Stimulated activated CD4-positive, alpha-beta T cell treated with anti-CD3 and anti-CD28 coated beads, Interleukin-15, amount 100 ng/mL, for 24 hours (primary cell): Measurements from ENCODE around the gene MGAT5B.
"Not testable (repeated sequence)": the region's sequence is repeated elsewhere in the genome, so short reads cannot be mapped to it uniquely, and the experiment has no call there.

ENCODE experiments used
- DNase-seq: peaks from one replicate; pipeline ENCODE4 v3.0.0-alpha.2; 2020

MGAT5B gene

DNA sequence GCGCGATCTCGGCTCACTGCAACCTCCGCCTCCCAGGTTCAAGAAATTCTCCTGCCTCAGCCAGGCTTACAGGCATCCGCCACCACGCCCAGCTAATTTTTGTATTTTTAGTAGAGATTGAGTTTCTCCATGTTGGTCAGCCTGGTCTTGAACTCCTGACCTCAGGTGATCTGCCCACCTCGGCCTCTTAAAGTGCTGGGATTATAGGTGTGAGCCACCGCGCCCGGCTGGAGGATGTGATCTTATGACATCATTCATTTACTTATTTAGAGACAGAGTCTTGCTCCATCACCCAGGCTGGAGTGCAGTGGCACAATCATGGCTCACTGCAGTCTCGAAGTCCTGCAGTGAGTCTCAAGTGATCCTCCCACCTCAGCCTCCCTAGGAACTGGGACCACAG, 19.0 kb upstream of the MGAT5B start:
- DNase-seq = not testable (repeated sequence)

DNA sequence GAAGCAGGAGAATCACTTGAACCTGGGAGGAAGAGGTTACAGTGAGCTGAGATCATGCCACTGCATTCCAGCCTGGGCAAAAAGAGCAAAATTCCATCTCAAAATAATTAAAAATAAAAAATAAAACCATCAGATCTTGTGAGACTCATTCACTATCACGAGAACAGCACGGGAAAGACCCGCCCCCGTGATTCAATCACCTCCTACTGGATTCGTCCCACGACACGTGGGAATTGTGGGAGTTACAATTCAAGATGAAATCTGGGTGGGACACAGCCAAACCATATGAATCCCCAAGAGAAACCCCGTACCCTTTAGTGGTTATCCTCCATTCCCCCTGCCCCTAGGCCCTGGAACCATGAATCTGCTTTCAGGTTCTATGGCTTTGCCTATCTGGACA, 15.4 kb upstream of the MGAT5B start:
- no peak for DNase-seq

DNA sequence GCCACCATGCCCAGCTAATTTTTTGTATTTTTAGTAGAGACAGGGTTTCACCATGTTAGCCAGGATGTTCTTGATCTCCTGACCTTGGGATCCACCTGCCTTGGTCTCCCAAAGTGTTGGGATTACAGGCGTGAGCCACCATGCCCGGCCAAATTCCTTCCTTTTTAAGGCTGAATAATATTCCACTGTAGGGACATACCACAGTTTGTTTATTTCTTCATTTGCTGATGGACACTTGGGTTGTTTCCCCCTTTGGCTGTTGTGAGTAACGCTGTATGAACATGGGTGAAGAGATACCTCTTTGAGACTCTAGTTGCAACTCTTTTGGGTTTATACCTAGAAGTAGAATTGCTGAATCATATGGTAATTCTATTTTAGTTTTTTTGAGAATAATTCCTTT, 13.1 kb upstream of the MGAT5B start:
- DNase-seq = no peak

DNA sequence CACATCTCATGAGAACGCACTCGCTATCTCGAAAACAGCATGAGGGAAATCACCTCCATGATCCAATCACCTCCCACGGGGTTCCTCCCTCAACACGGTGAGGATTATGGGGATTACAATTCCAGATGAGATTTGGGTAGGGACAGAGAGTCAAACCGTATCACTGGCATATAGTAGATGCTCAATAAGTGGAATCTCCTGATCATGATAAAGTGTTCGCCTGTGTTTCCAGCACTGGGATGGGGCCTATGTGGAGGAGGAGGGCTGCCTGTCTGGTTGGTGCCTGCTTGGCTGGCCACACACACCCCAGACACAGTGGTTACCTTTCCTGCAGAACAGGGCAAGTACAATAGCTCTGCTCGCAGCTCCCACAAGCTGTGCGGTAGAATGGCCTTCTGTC, 6.1 kb upstream of the MGAT5B start:
- DNase-seq = no peak

- DNase-seq = no peak
Measured at GRCh38 chr17:76862494-76862893, 5.7 kb upstream of the MGAT5B start.

- no peak for DNase-seq
Measured at GRCh38 chr17:76864024-76864423, 4.2 kb upstream of the MGAT5B start.

DNA sequence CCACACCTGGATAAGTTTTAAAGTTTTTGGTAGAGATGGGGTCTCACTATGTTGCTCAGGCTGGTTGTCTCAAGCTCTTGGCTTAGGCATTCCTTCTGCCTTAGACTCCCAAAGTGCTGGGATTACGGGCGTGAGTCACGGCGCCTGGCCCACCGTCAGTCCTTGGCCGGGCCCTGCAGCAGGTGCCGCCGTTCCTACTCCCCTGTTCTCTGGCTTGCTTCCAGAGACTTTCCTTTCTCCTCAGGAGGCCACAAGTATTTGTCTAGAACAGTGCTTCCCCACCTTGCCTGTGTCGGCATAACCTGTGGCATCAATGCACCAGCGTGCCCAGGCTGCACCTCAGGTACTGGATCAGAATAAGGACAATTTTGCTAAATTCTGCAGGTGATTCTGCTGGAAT, 3.0 kb upstream of the MGAT5B start:
- no peak for DNase-seq

DNA sequence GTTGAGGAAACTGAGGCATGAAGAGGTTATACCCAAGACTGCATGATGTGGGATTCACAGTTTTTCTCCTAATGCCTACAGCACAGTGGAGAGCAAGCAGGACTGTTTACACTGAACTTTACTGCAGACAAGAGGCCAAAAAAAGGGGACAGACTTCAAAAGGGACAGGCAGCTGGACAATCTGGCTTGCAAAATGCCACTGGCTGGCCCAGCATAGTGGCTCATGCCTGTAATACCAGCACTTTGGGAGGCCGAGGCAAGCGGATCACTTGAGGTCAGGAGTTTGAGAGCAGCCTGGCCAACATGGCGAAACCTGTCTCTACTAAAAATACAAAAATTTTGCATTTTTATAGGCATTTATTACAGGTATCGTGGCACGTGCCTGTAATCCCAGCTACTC, 2.0 kb upstream of the MGAT5B start:
- no peak for DNase-seq

- no peak for DNase-seq
Measured at GRCh38 chr17:76866774-76867577, 1.2 kb upstream of the MGAT5B start.

DNA sequence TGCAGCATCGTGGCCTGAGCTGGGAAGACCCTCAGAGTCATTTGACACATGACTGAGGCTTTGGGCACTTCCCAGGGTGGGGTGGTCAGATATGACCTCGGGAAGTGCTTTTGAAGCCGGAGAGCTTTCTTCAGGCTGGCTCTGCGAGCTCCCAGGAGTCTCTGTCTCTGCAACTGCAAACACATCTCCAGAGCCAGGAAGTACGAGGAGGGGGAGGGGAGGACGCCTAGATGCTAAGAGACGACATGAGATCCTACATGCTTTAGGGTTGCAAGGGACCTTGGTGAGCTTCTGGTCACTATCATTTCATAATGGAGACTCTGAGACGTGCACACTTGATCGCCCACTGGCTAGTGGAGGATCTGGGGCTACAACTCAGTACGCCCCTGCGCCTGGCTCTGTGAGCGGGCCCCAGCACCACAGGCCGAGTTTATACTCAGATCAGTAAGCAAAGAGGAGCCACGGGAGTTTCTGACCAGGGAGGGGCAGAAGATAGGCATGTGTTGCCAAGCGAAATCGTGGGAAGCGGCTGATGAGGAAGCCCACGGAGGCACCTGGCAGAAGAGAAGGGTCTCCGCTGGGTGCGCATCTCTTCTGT, 527 bp upstream of the MGAT5B start:
- no peak for DNase-seq

- DNase-seq = peak; percentile 45
Measured at GRCh38 chr17:76868669-76869495, 678 bp downstream of the MGAT5B start.

GRCh38 chr17:76869496-76870376, 1.5 kb downstream of the MGAT5B start:
- DNase-seq = no peak

DNA sequence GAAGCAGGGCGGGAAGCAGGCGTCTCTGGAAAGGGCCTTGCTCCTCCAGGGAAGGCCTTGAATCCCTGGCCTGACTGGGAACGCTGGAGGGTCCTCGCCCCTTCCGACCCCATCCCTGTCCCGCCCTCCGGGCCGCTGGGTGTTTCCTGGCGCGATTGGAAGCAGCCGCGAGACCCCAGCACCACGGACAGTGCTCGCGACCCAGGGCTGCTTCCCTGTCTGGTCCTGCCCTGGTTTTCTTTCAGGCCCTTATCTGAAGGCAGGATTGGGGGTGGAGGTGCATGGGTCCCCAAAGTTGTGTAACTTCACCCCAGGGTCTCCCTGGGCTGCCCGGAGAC, 2.1 kb downstream of the MGAT5B start:
- DNase-seq = no peak

- no peak for DNase-seq
Measured at GRCh38 chr17:76871668-76872067, 3.5 kb downstream of the MGAT5B start.

GRCh38 chr17:76872221-76872873, 4.1 kb downstream of the MGAT5B start:
- DNase-seq = peak; percentile 22

DNA sequence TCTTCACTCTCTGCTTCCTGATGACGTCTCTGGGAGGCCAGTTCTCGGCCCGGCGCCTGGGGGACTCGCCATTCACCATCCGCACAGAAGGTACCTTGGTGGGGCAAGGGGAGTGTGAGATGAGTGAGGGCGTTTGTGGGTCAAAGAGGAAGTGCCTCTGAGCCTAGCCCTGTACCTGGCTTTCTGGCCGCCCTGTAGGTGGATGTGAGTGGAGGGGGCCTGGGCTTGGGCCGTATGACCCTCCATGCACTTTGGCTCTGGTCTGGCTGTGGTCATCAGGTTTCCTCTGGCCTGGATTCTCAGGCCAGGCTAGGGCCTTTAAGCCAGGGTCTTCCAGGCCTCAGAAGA, 4.6 kb downstream of the MGAT5B start:
- DNase-seq = no peak

DNA sequence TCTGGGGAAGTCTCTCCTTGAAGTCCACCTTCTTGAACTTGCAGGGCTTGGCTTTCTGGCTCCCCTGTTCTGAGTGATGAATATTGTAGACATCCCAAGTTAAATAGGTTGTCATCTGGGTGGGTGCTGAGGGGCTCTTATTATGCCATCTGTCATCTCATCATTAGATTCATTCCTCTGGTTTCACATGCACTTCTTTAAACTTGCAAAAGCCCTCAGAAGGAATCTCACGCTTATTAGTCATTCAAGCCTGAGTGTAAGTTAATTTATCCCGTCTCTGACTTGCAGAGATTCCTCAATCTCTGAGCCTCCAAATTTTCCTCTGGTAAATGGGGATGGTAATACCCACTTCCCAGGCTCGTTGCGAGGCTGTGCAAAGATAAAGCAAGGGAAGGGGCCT, 5.7 kb downstream of the MGAT5B start:
- no peak for DNase-seq

DNA sequence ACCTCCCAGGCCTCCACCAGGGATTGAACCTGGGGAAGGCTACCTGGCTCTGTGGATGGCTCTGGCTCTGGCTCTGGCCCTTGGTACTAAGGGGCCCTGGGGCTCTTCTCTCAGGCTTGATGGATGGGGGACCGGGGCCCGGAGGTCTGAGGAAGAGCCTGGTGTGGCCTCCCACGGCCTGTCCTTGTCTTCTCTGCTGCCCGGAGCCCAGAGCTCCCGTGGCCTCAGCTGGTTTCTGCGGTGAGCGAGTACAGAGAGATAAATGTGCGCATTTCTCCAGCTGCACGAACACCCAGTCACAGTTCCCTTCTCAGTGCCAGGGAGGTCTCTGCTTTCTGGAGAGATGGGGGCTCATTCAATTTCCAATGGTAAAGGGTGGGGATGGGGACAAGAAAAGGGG, 9.2 kb downstream of the MGAT5B start:
- DNase-seq = no peak

DNA sequence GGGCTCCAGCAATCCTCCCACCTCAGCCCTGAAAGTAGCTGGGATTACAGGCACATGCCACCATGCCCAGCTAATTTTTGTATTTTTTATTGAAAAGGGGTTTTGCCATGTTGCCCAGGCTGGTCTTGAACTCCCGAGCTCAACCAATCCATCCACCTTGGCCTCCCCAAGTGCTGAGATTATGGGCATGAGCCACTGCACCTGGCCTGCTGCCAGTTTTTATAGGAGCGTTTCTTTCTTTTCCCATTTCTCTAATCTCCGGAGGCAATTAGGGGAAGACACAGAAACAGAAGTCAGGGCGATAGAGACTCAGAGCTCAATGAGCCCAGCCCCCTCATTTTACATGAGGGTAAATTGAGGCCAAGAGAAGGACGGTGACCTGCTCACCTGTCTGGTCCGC, 10.4 kb downstream of the MGAT5B start:
- DNase-seq = no peak

DNA sequence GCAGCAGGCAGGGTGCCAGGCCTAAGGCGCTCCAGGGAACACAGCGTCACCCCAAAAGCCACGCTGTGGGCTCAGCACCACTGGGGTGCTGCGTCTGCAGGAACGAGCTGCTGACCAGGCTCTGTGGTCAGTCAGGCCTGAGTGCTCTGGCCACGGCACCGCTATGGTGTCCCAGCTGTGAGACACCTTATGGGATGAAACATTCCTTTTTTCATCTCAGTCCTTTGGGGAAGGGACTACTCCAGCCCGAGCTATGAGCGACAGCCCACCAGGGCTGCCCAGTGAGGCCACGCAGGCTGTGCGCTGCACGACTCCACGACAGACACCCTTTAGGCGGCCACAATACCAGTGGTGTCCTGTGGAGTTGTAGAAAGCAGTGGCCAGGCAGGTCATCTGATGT, 11.1 kb downstream of the MGAT5B start:
- no peak for DNase-seq

DNA sequence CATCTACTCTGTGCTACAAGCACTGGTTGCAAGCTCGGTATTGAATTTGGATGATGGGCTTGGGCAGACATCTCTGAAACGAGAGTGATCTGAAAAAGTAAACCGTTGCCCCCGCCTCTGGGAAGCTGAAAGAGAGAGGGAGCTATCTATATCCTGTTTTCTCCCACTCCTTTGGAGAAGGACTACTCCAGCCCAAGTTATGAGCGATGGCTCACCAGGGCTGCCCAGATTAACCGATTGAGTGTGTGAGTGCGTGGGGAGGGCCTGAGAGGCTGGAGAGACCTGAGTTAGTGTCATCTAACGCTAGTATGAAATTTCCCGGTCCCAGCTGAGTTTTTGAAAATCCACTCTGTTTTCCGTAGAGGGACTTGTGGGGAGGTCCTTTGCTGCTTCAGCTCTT, 11.5 kb downstream of the MGAT5B start:
- DNase-seq = no peak

GRCh38 chr17:76880268-76880667, 12.1 kb downstream of the MGAT5B start:
- no peak for DNase-seq

- no peak for DNase-seq
Measured at GRCh38 chr17:76880971-76881370, 12.8 kb downstream of the MGAT5B start.
